M059J (cell line): Measurements from ENCODE around the gene MAN1A2. TPM values are rescaled to one million over a fixed set of nuclear protein-coding genes. Genes with fewer than 3 reads are reported as not detected.
"Not testable (repeated sequence)": the region's sequence is repeated elsewhere in the genome, so short reads cannot be mapped to it uniquely, and the experiment has no call there.

Experiments used
- DNase-seq: peaks from one replicate; pipeline ENCODE4 v3.0.0-alpha.2; 2012; ENCODE audit warnings: low read depth
- total RNA-seq: library from RNA; depleted of rRNA; stranded (reverse); fragments of >200 nt; shearing (Covaris generic); gene quantifications from 2 replicates; pipeline ENCODE4 v1.2.3, GENCODE V29; 2014

Gene MAN1A2
- total RNA-seq, 1 experiment from 2014 or later = 20.9 TPM

DNA sequence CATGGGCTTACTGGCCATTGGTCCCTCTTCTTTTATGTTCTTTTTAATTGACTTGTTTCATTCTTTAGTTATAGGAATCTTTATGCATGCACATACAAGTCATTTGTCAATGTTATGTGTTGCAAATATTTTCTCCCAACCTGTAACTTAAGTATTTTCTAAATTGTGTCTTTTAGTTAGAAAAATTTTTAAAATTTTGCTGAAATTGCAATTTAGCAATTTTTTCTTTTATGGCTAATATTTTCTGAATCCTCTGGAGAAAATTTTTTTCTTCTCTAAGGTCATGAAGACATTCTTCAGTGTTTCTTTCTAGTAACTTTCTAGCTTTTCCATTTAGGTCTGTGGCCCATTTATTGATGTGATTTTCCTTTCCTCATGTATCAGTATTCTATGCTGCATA lies 189.7 kb downstream of the MAN1A2 start:
- DNase-seq = no peak

- DNase-seq = not testable (repeated sequence)
Observed at GRCh38 chr1:117558451-117558850, 191.2 kb downstream of the MAN1A2 start.

DNA sequence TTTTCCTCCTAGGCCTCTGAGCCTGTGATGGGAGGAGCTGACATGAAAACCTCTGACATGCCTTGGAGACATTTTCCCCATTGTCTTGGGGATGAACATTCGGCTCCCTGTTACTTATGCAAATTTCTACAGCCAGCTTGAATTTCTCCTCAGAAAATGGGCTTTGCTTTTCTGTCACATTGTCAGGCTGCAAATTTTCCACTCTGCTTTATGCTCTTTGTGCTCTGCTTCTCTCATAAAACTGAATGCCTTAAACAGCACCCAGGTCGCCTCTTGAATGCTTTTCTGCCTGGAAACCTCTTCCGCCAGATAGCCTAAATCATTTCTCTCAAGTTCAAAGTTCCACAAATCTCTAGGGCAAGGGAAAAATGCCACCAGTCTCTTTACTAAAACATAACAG lies 191.9 kb downstream of the MAN1A2 start:
- no peak for DNase-seq

GRCh38 chr1:117559985-117560384 lies 192.7 kb downstream of the MAN1A2 start:
- no peak for DNase-seq

- no peak for DNase-seq
Observed at GRCh38 chr1:117561071-117561470, 193.8 kb downstream of the MAN1A2 start.

DNA sequence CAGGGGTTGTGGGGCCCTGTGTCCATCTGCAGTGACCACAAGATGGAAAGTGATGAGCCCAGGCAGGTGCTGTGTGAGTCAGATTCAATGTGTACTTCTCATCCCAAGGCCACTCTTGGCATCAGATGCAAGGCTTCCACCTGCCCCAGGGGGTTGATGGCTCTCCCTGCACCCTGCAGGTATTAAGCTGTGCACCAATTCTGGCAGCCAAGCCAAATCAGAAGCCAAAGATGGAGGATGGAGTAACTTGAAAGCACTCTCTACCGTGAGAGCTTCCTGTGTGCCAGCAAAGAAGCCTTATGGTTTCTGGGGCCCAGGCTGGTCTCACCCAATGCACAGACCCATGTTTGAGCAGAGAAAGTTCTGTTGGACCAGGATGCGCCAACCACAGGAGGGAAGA lies 194.3 kb downstream of the MAN1A2 start:
- DNase-seq = no peak

GRCh38 chr1:117562581-117563491 lies 195.6 kb downstream of the MAN1A2 start:
- DNase-seq = no peak

DNA sequence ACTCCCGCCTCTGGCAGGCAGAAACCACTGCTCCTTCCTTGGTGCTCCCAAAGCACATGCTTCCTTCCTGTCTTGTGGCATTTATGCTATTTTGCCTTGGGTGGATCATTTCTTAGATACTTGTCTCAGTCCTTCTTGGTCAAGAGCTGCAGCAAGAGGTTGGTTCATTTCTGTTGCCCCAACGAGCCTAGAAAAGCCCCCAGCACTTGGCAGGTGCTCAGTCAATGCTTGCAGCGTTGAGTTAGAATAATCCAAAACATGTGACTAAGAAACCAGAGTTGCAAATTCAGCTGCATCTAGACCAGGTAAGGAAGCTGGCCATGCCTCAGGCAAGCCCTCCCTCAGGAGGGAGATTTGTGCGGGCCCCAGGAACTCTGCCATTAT lies 196.2 kb downstream of the MAN1A2 start:
- DNase-seq = no peak

GRCh38 chr1:117564227-117565075 lies 197.2 kb downstream of the MAN1A2 start:
- no peak for DNase-seq

DNA sequence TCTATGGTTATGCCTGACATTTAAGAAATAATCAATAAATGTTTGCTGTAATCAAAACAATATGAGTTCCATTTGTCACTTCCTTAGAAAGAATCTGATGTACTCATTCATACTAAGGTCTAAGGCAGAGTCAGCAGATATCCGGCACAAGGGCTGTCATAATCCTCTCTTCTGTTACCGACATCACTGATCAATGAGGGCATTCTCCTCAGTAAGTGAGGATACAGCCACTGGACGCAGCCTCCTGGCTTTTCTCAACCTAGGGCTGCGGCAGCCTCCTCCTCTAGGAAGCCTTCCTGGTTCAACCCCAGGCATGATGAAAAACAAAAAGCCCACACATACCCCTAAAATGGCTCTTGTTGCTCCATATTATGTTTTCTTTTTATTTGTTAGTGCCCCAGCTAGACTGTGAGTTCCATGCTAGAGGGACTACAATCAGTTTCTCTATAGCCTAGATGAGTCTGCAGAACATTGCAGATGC lies 197.9 kb downstream of the MAN1A2 start:
- DNase-seq = no peak

DNA sequence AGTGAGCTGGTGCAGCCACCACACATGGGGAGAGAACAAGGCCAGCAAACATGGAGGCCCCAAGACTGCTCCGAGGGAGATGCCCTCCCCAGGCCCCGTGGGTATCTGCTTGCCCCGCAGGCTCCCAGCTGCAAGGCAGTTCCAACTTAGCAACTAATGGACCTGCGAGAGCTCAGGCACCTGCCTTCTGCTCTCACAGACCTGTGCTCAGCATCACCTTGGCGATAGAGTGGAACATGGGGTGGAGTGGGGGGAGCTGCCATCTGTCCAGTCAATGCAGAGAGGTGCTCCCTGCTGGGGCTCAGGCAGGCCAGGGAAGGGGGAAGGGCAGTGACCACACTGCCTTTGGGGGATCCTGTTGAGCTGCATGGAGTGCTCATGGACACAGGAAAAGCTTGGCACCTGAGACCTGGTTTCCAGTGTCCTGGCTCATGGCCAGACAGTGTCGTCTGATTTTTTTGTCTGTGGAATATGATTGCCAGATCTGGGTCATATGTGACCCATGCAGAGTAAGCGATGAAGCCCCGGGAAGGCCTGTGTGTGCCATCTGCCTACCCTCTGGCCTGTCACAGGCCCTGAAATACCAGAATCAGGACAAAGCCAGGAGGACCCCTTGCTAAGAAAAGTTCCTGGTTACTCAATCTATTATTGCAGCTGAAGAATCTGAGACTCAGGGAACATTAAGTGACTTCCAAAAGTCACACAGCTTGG lies 198.7 kb downstream of the MAN1A2 start:
- no peak for DNase-seq

DNA sequence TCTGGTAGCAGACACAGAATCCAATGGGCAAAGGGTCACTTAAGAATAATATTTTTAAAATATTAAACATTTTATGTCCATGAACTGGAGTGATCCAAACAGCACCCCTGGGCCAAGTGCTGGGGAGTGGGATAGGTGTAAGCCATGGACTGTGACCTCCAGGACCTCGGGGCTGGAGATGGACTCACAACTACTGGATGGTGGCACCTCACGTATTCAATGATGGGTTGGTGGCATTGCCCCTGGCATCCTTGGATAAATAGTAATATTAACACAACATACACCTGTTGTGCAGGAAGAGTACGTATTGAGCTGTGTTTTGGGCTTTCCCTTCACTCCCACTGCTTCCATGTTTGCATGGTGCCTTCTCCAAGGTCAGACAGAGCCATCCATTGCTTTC lies 199.3 kb downstream of the MAN1A2 start:
- DNase-seq = no peak

- no peak for DNase-seq
Observed at GRCh38 chr1:117567435-117567834, 200.2 kb downstream of the MAN1A2 start.

- DNase-seq = no peak
Observed at GRCh38 chr1:117567976-117568375, 200.7 kb downstream of the MAN1A2 start.

DNA sequence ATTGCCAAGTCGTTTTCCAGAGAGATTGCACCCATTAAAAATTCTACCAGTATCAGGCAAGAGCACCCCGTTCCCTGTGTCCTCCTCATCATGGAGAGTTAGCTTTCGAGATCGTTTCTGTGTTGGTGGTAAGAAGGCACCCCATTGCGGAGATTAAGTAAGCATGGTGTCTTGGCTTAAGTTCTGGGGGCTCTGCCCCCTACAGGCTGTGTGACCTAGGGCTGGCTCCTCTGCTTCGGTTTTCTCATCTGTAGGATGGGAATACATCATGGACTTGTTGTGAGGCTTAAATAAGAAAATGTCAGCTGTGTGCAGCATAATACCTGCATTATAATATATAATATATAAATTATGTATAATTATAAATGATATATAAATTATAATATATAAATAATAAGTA lies 201.8 kb downstream of the MAN1A2 start:
- no peak for DNase-seq

DNA sequence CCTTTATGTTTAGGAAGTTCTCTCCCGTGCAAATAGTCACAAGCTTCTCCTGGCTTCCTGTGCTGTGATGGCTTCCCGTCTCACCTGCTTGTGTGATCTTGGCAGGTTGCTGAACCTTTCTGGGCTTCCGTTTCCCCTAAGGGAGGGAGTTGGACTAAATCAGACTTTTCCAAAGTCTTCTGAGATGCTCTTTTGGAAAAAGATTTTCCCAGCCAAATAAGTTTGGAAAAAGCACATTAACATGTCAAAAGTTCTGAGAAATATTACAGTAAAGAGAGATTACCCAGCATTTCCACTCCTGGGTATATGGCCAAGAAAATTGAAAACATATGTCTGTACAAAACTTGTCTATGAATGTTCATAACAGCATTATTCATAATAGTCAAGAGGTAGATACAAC lies 202.6 kb downstream of the MAN1A2 start:
- no peak for DNase-seq

- DNase-seq = no peak
Observed at GRCh38 chr1:117570988-117571409, 203.8 kb downstream of the MAN1A2 start.

DNA sequence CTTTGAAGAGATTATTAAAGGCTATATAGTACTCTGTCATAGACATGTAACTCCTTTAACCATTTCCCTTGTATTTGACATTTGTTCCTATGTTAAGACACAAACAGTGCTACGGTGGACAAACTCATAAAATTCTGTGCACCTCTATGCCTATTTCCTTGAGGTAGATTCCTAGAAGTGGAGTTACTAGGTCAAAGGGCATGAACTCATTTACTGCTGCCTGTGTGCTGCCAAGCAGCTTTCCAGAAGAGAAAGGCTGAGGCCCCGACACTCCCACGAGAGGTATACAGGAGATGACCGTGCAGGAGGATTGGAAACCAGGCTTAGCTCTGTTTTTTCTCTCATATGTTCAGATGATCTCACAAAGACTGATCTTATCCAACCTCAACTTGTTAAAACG lies 204.2 kb downstream of the MAN1A2 start:
- no peak for DNase-seq

- no peak for DNase-seq
Observed at GRCh38 chr1:117572546-117572945, 205.3 kb downstream of the MAN1A2 start.

DNA sequence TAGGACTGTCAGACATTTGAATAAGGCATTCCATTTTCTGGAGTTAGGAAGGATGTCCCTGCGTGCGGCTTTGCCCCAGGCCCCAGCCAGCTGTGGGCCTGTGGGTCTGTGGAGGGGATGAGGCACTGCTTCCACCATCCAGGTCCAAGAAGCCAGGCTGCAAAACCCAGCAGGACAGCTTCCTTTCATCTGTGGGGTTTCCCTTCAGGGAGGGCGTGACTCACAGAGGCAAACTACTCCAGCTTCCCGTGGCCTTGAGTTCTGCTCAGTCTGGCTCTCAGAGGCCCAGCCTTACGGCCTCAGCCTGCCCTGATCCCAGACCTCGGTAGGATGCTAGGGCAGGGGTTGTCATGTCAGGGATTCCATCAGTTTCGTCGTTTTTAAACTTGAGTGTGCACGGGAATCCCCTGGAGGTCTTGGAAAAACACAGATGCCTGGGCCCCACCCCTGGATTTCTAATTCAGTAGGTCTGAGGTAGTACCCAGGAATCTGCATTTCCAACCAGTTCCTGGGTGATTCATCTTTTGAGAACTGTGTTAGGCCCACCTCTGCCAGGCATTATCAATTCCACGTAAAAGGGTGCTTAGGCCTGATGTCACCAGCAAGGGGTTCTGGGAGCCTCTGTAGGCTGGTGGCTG lies 206.3 kb downstream of the MAN1A2 start:
- DNase-seq = peak; percentile 39

DNA sequence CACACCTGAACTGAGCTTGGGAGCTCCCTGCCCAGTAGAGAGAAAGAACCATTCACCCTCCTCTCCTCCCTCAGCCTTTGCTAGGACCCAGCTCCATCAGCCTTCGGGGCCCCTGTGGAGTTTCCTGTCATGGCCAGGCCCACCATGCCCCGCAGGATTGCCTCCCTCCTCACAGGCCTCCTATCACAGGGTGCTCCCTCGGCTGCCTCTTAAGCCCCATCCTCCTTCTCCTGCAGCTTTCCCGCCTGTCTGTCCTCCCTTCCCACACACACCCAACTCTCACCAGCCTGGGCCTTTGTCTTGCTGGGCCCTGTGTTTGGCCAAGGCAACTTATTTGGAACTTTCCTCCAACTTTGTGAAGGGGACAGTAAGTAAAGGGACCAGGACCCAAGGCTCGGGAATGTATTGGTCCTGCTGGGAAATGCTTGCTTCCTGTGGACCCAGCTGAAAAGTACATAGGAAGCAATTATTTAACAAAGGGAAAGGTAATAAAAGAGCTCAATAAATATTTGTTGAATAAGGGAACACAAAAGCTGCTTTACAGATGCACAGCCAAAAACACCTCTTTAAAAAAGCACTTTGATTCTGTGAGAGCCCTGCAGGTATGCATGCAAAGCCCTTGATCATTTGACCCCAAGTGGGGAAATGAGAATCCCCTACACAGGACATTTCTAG lies 207.0 kb downstream of the MAN1A2 start:
- DNase-seq = no peak
